C1 segment of cervical spinal cord (tissue), 14 donors: ENCODE measurements around the gene GARIN5B.
"Not testable (repeated sequence)": the region's sequence is repeated elsewhere in the genome, so short reads cannot be mapped to it uniquely, and the experiment has no call there.

Experiments
- DNase-seq, 14 donors: peaks; one replicate each; lab custom pipeline; 2025; lab: John Stamatoyannopoulos, UW

GARIN5B gene

GRCh38 chr19:55350620-55351315 is 12.3 kb downstream of the GARIN5B start:
- DNase-seq, result no peak

DNA sequence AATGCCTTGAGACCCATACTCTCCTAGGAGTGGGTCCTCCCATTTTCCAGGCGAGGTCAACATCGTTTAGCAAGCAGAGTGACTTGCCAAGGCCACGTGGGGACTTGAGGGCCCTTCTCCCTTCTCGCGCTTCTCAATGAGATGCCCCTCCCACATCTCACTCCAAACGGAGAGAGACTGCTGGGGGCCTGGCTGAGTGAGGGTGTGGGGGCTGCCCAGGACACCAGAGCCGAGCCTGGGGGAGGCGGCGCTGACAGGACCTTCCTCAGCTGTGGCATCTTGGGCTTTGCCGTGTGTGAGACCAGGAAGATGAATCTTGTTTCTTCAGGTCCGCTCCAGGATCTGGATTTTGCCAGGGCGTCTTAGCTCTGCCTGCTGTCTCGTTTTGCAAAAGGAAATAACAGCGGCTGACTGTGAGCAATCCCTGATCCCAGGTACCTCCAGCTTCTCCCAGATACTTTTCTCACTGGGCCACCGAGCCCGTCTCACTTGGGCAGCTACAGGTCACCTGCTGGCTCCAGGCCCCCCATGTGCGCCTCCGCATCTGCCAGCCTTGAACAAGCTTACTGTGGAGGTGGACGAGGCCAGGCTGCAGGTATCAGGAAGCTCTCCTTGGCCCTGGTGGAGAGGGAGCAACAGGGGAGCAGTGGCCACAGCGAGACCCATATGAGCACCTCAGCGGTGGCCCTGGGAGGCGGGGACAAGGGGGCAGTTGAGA is 14.6 kb downstream of the GARIN5B start:
- no peak for DNase-seq

GRCh38 chr19:55347442-55348009 is 15.5 kb downstream of the GARIN5B start:
- no peak for DNase-seq

GRCh38 chr19:55346725-55347441 is 16.2 kb downstream of the GARIN5B start:
- DNase-seq, result no peak

DNA sequence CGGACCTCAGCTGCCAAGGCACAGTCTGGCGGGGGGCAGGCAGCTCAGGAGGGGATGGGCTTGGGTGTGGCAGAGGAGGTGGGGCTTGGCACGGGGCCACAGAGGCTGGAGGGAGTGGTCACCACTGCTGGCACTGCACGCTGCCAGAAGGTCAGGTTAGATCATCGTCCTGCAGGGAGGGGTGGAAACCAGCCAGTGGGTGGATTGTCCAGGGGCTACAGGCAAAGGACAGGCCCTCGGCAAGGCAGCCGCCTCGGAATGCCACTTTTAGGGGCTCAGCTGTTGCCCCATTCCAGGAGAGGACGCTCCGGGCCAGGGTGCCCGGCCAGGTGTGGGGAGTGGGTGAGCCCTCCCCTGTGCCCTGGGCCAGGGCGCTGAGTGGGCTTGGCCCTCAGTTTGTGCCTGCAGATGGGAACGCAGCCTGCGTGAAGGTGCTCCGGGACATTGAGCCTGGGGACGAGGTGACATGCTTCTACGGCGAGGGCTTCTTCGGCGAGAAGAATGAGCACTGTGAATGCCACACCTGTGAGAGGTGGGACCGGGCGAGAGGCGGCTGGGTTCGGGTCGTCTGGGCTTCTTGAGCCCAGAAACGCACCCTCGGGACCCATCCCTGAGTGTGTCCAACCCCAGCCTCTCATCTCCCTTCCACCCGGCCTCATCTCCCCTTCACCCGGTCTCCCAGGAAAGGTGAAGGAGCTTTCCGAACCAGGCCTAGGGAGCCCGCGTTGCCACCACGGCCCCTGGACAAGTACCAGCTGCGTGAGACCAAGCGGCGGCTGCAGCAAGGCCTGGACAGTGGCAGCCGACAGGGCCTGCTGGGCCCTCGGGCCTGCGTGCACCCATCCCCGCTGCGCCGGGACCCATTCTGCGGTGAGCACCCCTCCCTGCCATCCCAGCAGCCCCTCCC is 17.0 kb downstream of the GARIN5B start:
- DNase-seq, result no peak

GRCh38 chr19:55345101-55345817 is 17.8 kb downstream of the GARIN5B start:
- DNase-seq, result no peak

- DNase-seq, result peak in 9 of 14 donors; percentile 5 to 55 (median 22)
These were observed 18.6 kb downstream of the GARIN5B start for GRCh38 chr19:55344444-55344843.

DNA sequence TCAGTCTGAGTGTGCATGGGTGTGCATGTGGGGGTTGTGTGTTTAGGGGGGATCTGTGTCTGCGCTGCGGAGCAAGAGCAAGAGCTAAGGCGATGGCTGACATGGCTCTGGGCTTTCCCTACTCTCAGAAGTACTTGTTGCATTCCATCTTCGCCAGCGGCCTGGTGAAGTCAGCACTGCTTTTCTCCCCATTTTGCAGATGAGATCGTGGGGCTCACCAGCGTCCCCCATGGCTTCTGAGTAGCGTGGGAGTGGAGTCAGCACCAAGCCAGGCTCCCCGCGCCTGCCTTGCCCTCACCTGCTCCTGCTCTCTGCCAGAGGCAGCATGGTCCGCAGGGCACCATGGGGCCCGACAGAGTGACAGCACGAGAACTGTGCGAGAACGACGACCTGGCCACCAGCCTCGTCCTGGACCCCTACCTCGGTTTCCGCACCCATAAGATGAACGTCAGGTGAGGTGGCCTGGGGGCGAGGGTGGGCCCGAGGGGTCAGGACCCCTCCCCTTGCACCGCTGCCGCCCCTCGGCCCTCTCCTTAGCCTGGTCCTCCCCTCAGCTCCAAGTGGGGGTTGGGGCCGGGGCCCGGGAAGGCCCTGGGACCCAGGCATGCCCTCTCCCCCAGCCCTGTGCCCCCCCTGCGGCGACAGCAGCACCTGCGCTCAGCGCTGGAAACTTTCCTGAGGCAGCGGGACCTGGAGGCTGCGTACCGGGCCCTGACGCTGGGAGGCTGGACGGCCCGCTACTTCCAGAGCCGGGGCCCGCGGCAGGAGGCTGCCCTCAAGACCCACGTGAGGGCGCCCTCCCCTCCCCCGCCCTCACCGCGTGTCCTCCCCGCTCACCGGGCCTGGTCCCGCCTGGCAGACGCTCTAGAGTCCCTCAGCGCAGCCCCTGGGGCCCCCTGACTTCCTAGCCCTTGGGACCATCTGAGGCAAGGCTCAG is 21.2 kb downstream of the GARIN5B start:
- no peak for DNase-seq

DNA sequence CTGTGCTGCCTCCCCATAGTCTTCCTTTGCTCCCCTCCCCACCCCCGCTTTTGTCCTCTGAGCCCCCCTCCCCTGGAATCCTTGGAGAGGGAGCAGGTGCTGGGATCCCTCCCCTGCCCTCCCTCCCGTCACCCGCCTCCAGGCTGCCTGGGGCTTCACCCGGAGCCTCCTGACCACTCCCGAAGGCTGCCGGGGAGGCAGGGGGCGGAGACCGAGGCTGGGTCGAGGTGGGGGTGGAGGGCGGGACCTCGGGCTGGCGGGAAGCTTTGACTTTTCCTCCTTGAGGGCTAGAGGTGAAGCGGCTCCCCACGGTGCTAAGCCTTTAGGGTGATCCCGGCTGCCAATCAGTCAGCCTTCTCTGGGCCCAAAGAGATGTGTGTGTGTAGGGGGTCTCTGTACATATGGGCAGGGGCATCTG is 21.9 kb downstream of the GARIN5B start:
- peak in 8 of 14 donors; percentile 8 to 40 (median 26) for DNase-seq

- DNase-seq, result no peak
These were observed 22.3 kb downstream of the GARIN5B start for GRCh38 chr19:55340784-55341147.

- DNase-seq, result peak in 2 of 14 donors; percentile 10 to 39
These were observed 22.9 kb downstream of the GARIN5B start for GRCh38 chr19:55339889-55340783.

DNA sequence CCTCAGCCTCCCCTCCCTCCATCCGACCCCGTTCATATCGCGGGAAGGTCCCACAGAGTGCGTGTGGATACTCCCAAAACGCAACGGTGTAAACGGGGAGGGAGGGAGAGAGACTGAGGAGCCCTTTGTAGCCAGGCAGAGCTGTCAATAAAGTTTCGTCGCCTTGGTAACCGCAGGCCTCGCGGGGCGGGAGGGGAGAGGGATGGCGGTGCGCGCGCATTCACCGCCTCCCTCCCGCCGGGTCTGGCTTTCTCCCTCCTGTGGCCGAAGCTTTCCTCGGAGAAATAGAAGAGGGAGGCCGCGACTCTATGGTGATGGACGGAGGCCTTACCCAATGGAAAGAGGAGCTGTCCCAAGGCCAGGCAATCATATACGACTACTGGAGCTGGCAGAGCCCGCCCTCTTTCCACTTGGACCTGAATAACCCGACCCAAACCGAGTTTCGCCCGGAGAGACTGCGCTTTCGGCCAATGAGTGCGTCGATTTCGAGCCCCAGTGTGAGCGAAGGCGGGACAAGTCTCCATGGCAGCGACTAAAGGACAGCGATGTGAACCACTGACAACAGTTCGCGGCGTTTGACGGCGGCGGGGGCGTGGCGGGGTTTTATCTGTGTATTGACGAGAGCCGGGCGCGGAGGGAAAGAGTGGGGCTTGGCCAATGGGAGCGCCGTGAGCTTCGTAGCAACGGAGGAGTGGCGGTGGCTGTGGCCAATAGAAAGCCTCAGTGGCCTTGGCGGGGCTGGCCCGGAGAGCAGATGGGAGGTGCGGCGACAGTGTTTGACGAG is 23.8 kb downstream of the GARIN5B start, which contains the start of gene KMT5C:
KMT5C (plus strand) TSS at position 772 of the 784 bp plus-strand sequence. CDS start 2,061 bp downstream, outside the sequence.
- DNase-seq, result peak; percentile 98 to 100 (median 100)

GRCh38 chr19:55336101-55336500 is 27.0 kb downstream of the GARIN5B start:
- no peak for DNase-seq

DNA sequence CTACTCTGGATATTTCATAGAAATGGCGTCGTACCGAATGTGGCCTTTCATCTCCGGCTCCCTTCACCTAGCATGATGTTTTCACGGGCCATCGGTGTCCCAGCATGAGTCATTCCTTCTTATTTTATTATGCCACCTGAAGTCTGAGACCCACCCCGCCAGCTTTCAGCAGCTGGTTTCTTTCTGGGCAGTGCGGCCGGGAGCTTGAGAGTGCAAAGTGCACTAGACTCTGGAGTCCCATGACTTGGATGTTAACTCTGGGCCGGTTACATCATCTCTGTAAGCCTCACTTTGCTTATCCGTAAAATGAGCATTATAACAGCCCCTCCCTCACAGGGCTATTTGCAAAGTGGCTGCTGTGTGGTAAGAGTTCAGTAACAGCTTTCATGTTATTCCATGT is 29.2 kb downstream of the GARIN5B start:
- no peak for DNase-seq

DNA sequence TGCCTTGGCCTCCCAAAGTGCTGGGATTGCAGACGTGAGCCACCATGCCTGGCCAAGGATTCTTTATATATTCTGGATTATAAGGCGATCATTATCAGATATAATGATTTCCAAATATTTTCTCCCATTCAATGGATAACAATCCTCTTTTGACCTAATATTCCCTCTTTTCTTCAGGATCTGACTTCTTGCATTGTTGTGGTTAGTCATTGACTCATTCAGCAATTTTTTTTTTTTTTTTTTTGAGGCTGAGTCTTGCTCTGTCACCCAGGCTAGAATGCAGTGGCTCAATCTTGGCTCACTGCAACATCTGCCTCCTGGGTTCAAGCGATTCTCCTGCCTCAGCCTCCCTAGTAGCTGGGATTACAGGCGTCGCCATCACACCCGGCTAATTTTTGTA is 33.3 kb downstream of the GARIN5B start:
- not testable (repeated sequence) for DNase-seq

DNA sequence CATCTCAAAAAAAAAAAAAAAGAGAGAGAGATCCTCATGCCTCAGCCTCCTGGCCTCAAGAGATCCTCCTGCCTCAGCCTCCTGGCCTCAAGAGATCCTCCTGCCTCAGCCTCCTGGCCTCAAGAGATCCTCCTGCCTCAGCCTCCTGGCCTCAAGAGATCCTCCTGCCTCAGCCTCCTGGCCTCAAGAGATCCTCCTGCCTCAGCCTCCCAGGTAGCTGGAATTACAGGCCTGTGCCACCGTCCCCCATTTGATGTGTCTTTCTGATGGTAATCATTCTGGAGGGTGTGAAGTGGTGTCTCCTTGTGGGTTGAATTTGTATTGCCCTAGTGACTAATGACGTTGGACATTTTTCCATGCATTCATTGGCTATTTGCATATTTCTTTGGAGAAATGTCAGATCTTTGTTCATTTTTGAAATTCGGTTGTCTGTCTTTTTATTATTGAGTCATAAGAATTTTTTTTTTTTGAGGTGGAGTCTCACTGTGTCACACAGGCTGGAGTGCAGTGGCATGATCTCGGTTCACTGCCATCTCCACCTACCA is 34.2 kb downstream of the GARIN5B start:
- DNase-seq, result not testable (repeated sequence)

GRCh38 chr19:55325172-55325571 is 37.9 kb downstream of the GARIN5B start, which contains the start of gene TMEM150B:
Gene TMEM150B (minus strand): TSS chr19:55325341. CDS start chr19:55321036, 4,305 bp downstream.
- DNase-seq, result no peak
